HepG2 (cell line): ENCODE results near the gene SYPL1.

ENCODE experiments used
- CTCF ChIP-seq: sonication (generic); formaldehyde crosslinking; IDR thresholded peaks from 2 replicates; pipeline ENCODE4 v1.5.0; 2020; ENCODE audit warnings: mild to moderate bottlenecking, missing genetic modification reagents, moderate library complexity
- NFE2L2 ChIP-seq: fragments of 150-350 bp; IDR thresholded peaks from 2 replicates; pipeline ENCODE4 v1.6.1; 2014; ENCODE audit warnings: low read length
- PPARG ChIP-seq: conservative IDR thresholded peaks from 2 replicates; pipeline ENCODE4 v1.6.1; 2016; ENCODE audit warnings: missing biosample characterization, missing genetic modification reagents
- SCMH1 ChIP-seq: sonication (generic); formaldehyde crosslinking; IDR thresholded peaks from 2 replicates; pipeline ENCODE4 v1.9.0; 2021; ENCODE audit warnings: missing genetic modification reagents, mild to moderate bottlenecking, borderline replicate concordance
- SMARCC2 ChIP-seq: fragments of 450-650 bp; IDR thresholded peaks from 2 replicates; pipeline ENCODE4 v1.6.1; 2017; ENCODE audit warnings: antibody characterized with exemption, mild to moderate bottlenecking
- ZFP82 ChIP-seq: sonication (generic); formaldehyde crosslinking; IDR thresholded peaks from 2 replicates; pipeline ENCODE4 v1.5.1; 2020; ENCODE audit warnings: mild to moderate bottlenecking, missing genetic modification reagents, borderline replicate concordance
- ZMAT3 ChIP-seq: sonication (generic); formaldehyde crosslinking; conservative IDR thresholded peaks from 2 replicates; pipeline ENCODE4 v1.7.0; 2021; ENCODE audit warnings: missing genetic modification reagents
- ZNF382 ChIP-seq: sonication (generic); formaldehyde crosslinking; IDR thresholded peaks from 2 replicates; pipeline ENCODE4 v1.5.0; 2020; ENCODE audit warnings: missing genetic modification reagents, mild to moderate bottlenecking, borderline replicate concordance
- TF ChIP-seq, protein P1 (sequence below): sonication (generic); formaldehyde crosslinking; IDR thresholded peaks from 2 replicates; pipeline ENCODE4 v1.4.0; 2020; ENCODE audit warnings: low read depth, mild to moderate bottlenecking, missing genetic modification reagents

DNA sequence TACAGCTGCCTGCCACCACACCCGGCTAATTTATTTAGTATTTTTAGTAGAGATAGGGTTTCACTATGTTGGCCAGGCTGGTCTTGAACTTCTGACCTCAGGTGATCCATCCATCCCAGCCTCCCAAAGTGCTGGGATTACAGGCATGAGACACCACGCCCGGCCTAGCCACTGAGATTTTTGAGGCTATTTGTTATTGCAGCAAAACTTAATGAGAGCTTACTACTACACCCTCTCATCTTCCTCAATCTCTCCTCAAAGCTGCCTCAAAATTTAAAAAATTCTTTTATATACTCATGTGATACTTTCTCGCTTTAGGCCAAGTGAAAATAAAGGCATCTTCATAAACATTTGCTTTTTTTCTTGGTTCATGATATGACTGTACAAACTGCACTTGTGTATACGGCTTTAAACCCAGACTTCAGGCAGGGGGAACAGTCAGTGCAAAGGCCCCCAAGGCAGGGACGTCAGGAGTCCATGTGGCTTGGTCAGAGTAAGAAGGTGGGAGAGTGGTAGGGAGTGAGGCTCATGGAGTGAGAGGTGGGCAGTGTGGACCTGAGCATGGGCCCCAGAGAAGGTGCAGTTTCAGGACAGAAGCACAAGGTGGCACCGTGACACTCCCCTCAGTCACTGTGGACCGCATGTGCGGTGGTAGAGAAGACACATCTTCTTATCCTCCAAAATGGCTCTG, 55.5 kb downstream of the SYPL1 start:
- no peak for TF ChIP-seq ZMAT3 (CRISPR knock-in tag)
- no peak for TF ChIP-seq ZNF382 (CRISPR knock-in tag)
- no peak for TF ChIP-seq NFE2L2
- no peak for TF ChIP-seq ZFP82 (CRISPR knock-in tag)
- peak; percentile 96 for TF ChIP-seq CTCF (CRISPR knock-in tag)
- TF ChIP-seq SMARCC2, result no peak
- TF ChIP-seq PPARG (CRISPR knock-in tag), result no peak
- TF ChIP-seq, protein P1, sequence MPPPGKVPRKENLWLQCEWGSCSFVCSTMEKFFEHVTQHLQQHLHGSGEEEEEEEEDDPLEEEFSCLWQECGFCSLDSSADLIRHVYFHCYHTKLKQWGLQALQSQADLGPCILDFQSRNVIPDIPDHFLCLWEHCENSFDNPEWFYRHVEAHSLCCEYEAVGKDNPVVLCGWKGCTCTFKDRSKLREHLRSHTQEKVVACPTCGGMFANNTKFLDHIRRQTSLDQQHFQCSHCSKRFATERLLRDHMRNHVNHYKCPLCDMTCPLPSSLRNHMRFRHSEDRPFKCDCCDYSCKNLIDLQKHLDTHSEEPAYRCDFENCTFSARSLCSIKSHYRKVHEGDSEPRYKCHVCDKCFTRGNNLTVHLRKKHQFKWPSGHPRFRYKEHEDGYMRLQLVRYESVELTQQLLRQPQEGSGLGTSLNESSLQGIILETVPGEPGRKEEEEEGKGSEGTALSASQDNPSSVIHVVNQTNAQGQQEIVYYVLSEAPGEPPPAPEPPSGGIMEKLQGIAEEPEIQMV (CRISPR knock-in tag), result 0 out of 2 replicates have a peak, but pooled peaks have one; percentile 30
- TF ChIP-seq SCMH1 (CRISPR knock-in tag), result no peak
